GM21723 (cell line): Measurements from ENCODE around the gene ABCG5.
A peak's percentile ranks its signal among the peaks of the same experiment; 100 is the strongest.

Source experiments
- ATAC-seq: cut with Tn5 transposase; IDR thresholded peaks from one replicate; pipeline ENCODE4 v1.9.1; 2021; ENCODE audit warnings: mild to moderate bottlenecking, moderate library complexity; ENCODE audit not compliant: unreplicated experiment

Gene ABCG5

GRCh38 chr2:43810888-43811287 lies 27.8 kb downstream of the ABCG5 start:
- no peak for ATAC-seq

- ATAC-seq, result no peak
Measured at GRCh38 chr2:43810452-43810851, 28.2 kb downstream of the ABCG5 start.

- no peak for ATAC-seq
Measured at GRCh38 chr2:43806719-43807031, 32.0 kb downstream of the ABCG5 start.

GRCh38 chr2:43803113-43803512 lies 35.5 kb downstream of the ABCG5 start:
- no peak for ATAC-seq

GRCh38 chr2:43802135-43802534 lies 36.5 kb downstream of the ABCG5 start:
- no peak for ATAC-seq

- ATAC-seq, result no peak
Measured at GRCh38 chr2:43800894-43801293, 37.7 kb downstream of the ABCG5 start.

GRCh38 chr2:43798300-43798699 lies 40.3 kb downstream of the ABCG5 start:
- no peak for ATAC-seq

GRCh38 chr2:43796206-43796605 lies 42.4 kb downstream of the ABCG5 start:
- no peak for ATAC-seq

GRCh38 chr2:43794956-43795355 lies 43.7 kb downstream of the ABCG5 start:
- ATAC-seq, result no peak

GRCh38 chr2:43792653-43793052 lies 46.0 kb downstream of the ABCG5 start:
- no peak for ATAC-seq

GRCh38 chr2:43791035-43791765 lies 47.4 kb downstream of the ABCG5 start:
- no peak for ATAC-seq

- ATAC-seq, result no peak
Measured at GRCh38 chr2:43790147-43790546, 48.5 kb downstream of the ABCG5 start.

GRCh38 chr2:43788646-43789045 lies 50.0 kb downstream of the ABCG5 start:
- ATAC-seq, result no peak

GRCh38 chr2:43787895-43788294 lies 50.7 kb downstream of the ABCG5 start:
- ATAC-seq, result no peak

- no peak for ATAC-seq
Measured at GRCh38 chr2:43778233-43778632, 60.4 kb downstream of the ABCG5 start.

GRCh38 chr2:43777306-43777926 lies 61.2 kb downstream of the ABCG5 start:
- ATAC-seq, result no peak

- ATAC-seq, result no peak
Measured at GRCh38 chr2:43776324-43776723, 62.3 kb downstream of the ABCG5 start.

- no peak for ATAC-seq
Measured at GRCh38 chr2:43774617-43775016, 64.0 kb downstream of the ABCG5 start.

- peak; percentile 100 for ATAC-seq
Measured at GRCh38 chr2:43773876-43774613, 64.6 kb downstream of the ABCG5 start, which contains the start of gene DYNC2LI1. Gene DYNC2LI1 (plus strand): TSS chr2:43774039. CDS start chr2:43774139, 100 bp downstream.

GRCh38 chr2:43766006-43766405 lies 72.6 kb downstream of the ABCG5 start:
- ATAC-seq, result no peak

GRCh38 chr2:43764086-43764705 lies 74.4 kb downstream of the ABCG5 start:
- ATAC-seq, result no peak

GRCh38 chr2:43763091-43763490 lies 75.5 kb downstream of the ABCG5 start:
- ATAC-seq, result no peak
